ENCODE data around the gene A4GNT. TPM values are rescaled to one million over a fixed set of nuclear protein-coding genes. Genes with fewer than 3 reads are reported as not detected.

A4GNT gene
- total and polyA plus RNA-seq, 2 experiments from 2014 or later, result not detected

DNA sequence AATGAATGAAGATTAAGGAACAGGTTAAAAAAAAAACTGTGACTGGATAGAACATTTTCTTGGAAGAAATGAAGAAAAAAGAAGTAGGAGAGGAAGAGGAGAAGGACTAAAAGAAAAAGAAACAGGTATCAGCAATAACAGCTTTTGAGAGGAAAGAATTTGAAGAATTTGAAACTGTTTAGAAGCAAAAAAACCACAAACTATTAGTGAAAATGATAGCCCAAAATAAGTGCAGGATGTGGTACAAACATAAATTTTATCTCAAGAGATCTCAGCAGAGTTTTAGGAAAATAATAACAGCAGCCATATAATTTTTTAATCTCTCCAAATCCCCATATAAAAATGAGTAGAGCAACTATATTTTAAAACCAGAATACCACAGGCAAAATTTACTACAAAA is 8.8 kb upstream of the A4GNT start:
- Histone ChIP-seq H3K4me2 (ENCODE audit: unreplicated experiment) (no peak overlapping the region), H3K9ac (no peak overlapping the region), H3K9me3 (ENCODE audit: low read depth) (no peaks in the 10 kb centered on the region), H3K79me2 (ENCODE audit: insufficient read depth) (no peaks in the 10 kb centered on the region), H3K27ac (no peak overlapping the region), H3F3A (ENCODE audit: insufficient read depth) (no peaks in the 10 kb centered on the region), H3K9me2 (ENCODE audit: insufficient read depth) (no peaks in the 10 kb centered on the region), H3K27me3 (replicated peaks; ENCODE audit: insufficient read depth) (no peaks in the 10 kb centered on the region), H4K20me1 (ENCODE audit: insufficient read depth) (no peaks in the 10 kb centered on the region), H3K4me3 (no peak overlapping the region), H3K36me3 (ENCODE audit: low read depth) (no peaks in the 10 kb centered on the region), H2AFZ (peak overlapping the region; percentile 25), H3K4me1 (ENCODE audit: insufficient read depth) (no peaks in the 10 kb centered on the region)
- TF ChIP-seq EZH2 (IDR thresholded peaks at IDR 0.05; ENCODE audit: insufficient read depth, poor library complexity, severe bottlenecking) (no peak), EZH2phosphoT487 (IDR thresholded peaks at IDR 0.05; ENCODE audit: insufficient read depth, low read depth) (no peak)
- in situ Hi-C loops (cut with MboI), result no loop called here
- DNase-seq, result no peak

DNA sequence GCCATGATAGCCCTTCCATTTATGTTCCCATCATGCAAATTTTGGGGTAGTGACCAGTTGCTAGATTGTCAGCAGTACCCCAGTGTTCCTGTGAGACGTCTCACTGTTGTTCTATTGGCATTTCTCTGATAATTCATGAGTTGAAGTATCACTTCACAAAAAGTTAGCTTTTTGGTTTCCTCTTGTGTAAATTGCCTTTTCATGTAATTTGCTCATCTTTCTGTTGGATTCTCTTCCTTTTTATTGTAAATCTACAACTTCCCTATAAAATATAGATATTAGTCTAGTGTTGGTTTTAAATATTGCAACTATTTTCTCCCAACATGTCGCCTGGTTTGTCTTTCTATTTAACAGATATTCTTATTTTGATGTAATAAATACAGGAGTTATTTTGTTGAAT is 7.5 kb upstream of the A4GNT start:
- Histone ChIP-seq H3K79me2 (ENCODE audit: insufficient read depth) (no peaks in the 10 kb centered on the region), H2AFZ (no peak overlapping the region), H3K4me3 (no peak overlapping the region), H3K9me3 (ENCODE audit: low read depth) (no peaks in the 10 kb centered on the region), H3K36me3 (ENCODE audit: low read depth) (no peaks in the 10 kb centered on the region), H3K27ac (no peak overlapping the region), H3K4me1 (ENCODE audit: insufficient read depth) (no peaks in the 10 kb centered on the region), H3F3A (ENCODE audit: insufficient read depth) (no peaks in the 10 kb centered on the region), H3K27me3 (replicated peaks; ENCODE audit: insufficient read depth) (no peaks in the 10 kb centered on the region), H3K9ac (no peak overlapping the region), H4K20me1 (ENCODE audit: insufficient read depth) (no peaks in the 10 kb centered on the region), H3K4me2 (ENCODE audit: unreplicated experiment) (no peak overlapping the region), H3K9me2 (ENCODE audit: insufficient read depth) (no peaks in the 10 kb centered on the region)
- DNase-seq, result no peak
- WGBS, 2 experiments (ENCODE audit: low coverage in 1 of 2, low lambda C conversion rate in 2 of 2, missing lambda C conversion rate in 2 of 2), result 32 to 39% methylated on average over 2 of the region's 2 CpGs
- TF ChIP-seq EZH2phosphoT487 (IDR thresholded peaks at IDR 0.05; ENCODE audit: insufficient read depth, low read depth), result no peak
- no peak for TF ChIP-seq EZH2 (IDR thresholded peaks at IDR 0.05; ENCODE audit: insufficient read depth, poor library complexity, severe bottlenecking)
- in situ Hi-C loops (cut with MboI), result no loop called here

DNA sequence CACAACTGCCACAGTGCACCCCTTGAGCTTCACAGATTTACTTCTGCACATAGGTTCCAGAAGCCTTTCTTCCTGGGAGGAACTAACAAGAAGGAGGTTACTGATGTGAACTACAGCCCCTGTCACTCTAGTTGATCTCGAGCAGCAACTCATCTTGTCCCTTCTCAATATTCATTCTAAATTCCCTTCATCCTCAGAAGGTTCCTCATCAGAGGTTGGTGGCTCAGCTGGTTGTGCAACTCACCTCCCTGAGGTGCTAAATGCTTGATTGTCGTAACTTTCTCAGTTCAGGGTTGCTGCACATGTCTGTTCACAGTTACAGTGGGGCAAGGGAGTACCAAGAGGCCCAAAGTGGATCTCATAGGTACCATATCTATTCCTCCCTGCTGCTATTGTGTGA is 5.7 kb upstream of the A4GNT start:
- Histone ChIP-seq H4K20me1 (ENCODE audit: insufficient read depth) (no peaks in the 10 kb centered on the region), H3K9ac (no peak overlapping the region), H3K9me3 (ENCODE audit: low read depth) (no peaks in the 10 kb centered on the region), H3K36me3 (ENCODE audit: low read depth) (no peaks in the 10 kb centered on the region), H3K4me3 (no peak overlapping the region), H3K4me2 (ENCODE audit: unreplicated experiment) (no peak overlapping the region), H3K79me2 (ENCODE audit: insufficient read depth) (no peaks in the 10 kb centered on the region), H3K27me3 (replicated peaks; ENCODE audit: insufficient read depth) (no peaks in the 10 kb centered on the region), H3K4me1 (ENCODE audit: insufficient read depth) (no peaks in the 10 kb centered on the region), H3F3A (ENCODE audit: insufficient read depth) (no peaks in the 10 kb centered on the region), H3K27ac (no peak overlapping the region), H3K9me2 (ENCODE audit: insufficient read depth) (no peaks in the 10 kb centered on the region), H2AFZ (no peak overlapping the region)
- DNase-seq, result no peak
- WGBS, 2 experiments (ENCODE audit: low coverage in 1 of 2, low lambda C conversion rate in 2 of 2, missing lambda C conversion rate in 2 of 2), result 69 to 80% methylated on average over 2 of the region's 2 CpGs
- no peak for TF ChIP-seq EZH2 (IDR thresholded peaks at IDR 0.05; ENCODE audit: insufficient read depth, poor library complexity, severe bottlenecking)
- in situ Hi-C loops (cut with MboI), result no loop called here

DNA sequence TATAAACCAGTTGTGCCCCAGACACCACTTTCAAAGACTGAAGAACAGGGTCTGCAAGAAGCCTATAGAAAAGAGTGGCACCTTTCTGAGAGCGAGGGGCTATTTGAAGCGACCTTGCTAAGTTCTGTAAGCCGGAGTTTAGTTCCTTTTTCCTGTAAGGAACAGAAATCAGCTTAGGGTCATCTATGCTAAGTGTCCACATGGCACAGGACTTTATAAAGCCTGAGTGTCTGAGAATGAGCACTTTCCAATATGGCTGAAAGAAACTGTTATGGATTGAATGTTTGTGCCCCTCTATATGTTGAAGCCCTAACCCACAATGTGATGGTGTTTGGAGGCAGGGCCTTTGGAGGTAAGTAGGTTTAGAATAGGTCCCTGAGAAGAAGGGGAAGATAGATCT is 4.0 kb upstream of the A4GNT start:
- 84 to 91% methylated on average over 3 of the region's 3 CpGs for WGBS, 2 experiments (ENCODE audit: low coverage in 1 of 2, low lambda C conversion rate in 2 of 2, missing lambda C conversion rate in 2 of 2)
- H3K79me2 ChIP-seq (ENCODE audit: insufficient read depth), result no peaks in the 10 kb centered on the region

DNA sequence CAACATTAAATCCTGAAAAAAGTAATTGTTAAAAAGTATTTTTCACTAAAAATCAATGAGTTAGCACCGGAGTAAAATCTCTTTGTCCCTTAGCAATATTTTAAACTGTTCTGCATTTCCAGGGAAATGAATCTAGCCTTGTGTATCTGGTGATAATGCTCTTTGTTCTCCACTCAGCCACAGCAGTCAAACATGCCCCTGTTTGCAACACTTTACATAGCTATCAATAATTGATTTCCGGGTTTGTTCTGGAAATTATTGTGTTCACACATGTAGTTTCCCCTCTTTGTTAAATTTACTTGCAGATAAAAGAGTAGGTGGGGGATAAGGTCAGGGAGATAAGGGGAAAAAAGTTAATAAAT is 3.6 kb upstream of the A4GNT start:
- no peak overlapping the region for H3K9ac ChIP-seq
- no peak overlapping the region for H3K27ac ChIP-seq
- H3K4me3 ChIP-seq, result no peak overlapping the region
- TF ChIP-seq EZH2phosphoT487 (IDR thresholded peaks at IDR 0.05; ENCODE audit: insufficient read depth, low read depth) (no peak), EZH2 (IDR thresholded peaks at IDR 0.05; ENCODE audit: insufficient read depth, poor library complexity, severe bottlenecking) (no peak)
- no peaks in the 10 kb centered on the region for H3F3A ChIP-seq (ENCODE audit: insufficient read depth)
- H3K4me1 ChIP-seq (ENCODE audit: insufficient read depth), result no peaks in the 10 kb centered on the region
- H3K9me3 ChIP-seq (ENCODE audit: low read depth), result no peaks in the 10 kb centered on the region
- in situ Hi-C loops (cut with MboI), result no loop called here
- H3K27me3 ChIP-seq (replicated peaks; ENCODE audit: insufficient read depth), result no peaks in the 10 kb centered on the region
- H3K4me2 ChIP-seq (ENCODE audit: unreplicated experiment), result no peak overlapping the region
- H3K79me2 ChIP-seq (ENCODE audit: insufficient read depth), result no peaks in the 10 kb centered on the region
- H4K20me1 ChIP-seq (ENCODE audit: insufficient read depth), result no peaks in the 10 kb centered on the region
- DNase-seq, result no peak
- no peak overlapping the region for H2AFZ ChIP-seq
- H3K9me2 ChIP-seq (ENCODE audit: insufficient read depth), result no peaks in the 10 kb centered on the region
- 51 to 57% methylated on average over 2 of the region's 2 CpGs for WGBS, 2 experiments (ENCODE audit: low coverage in 1 of 2, low lambda C conversion rate in 2 of 2, missing lambda C conversion rate in 2 of 2)
- H3K36me3 ChIP-seq (ENCODE audit: low read depth), result no peaks in the 10 kb centered on the region

More for the DNA sequence above, 4.0 kb upstream of the A4GNT start:
- Histone ChIP-seq H3K4me1 (ENCODE audit: insufficient read depth) (no peaks in the 10 kb centered on the region), H2AFZ (no peak overlapping the region), H3K9me3 (ENCODE audit: low read depth) (no peaks in the 10 kb centered on the region), H3K9me2 (ENCODE audit: insufficient read depth) (no peaks in the 10 kb centered on the region), H4K20me1 (ENCODE audit: insufficient read depth) (no peaks in the 10 kb centered on the region), H3K27me3 (replicated peaks; ENCODE audit: insufficient read depth) (no peaks in the 10 kb centered on the region), H3K4me2 (ENCODE audit: unreplicated experiment) (no peak overlapping the region), H3F3A (ENCODE audit: insufficient read depth) (no peaks in the 10 kb centered on the region), H3K27ac (no peak overlapping the region), H3K9ac (no peak overlapping the region), H3K36me3 (ENCODE audit: low read depth) (no peaks in the 10 kb centered on the region), H3K4me3 (no peak overlapping the region)
- in situ Hi-C loops (cut with MboI), result no loop called here
- no peak for TF ChIP-seq EZH2 (IDR thresholded peaks at IDR 0.05; ENCODE audit: insufficient read depth, poor library complexity, severe bottlenecking)
- no peak for TF ChIP-seq EZH2phosphoT487 (IDR thresholded peaks at IDR 0.05; ENCODE audit: insufficient read depth, low read depth)
- no peak for DNase-seq

Data from GM23248 (cell line).